ENCODE data around the gene MAN1A2.

Gene MAN1A2

DNA sequence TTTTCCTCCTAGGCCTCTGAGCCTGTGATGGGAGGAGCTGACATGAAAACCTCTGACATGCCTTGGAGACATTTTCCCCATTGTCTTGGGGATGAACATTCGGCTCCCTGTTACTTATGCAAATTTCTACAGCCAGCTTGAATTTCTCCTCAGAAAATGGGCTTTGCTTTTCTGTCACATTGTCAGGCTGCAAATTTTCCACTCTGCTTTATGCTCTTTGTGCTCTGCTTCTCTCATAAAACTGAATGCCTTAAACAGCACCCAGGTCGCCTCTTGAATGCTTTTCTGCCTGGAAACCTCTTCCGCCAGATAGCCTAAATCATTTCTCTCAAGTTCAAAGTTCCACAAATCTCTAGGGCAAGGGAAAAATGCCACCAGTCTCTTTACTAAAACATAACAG lies 191.9 kb downstream of the MAN1A2 start:
- H3K4me3 ChIP-seq: no peak overlapping the region
- TF ChIP-seq EZH2 (IDR thresholded peaks at IDR 0.05): no peak
- TF ChIP-seq FOXP2 (optimal IDR thresholded peaks at IDR 0.05; ENCODE audit: control extremely low read depth, extremely low read length, insufficient read depth): no peak
- TF ChIP-seq POLR2AphosphoS5 (IDR thresholded peaks at IDR 0.05; ENCODE audit: borderline replicate concordance, low read depth, low read length): no peak
- H3K9ac ChIP-seq (ENCODE audit: insufficient read length): no peak overlapping the region
- DNase-seq (ENCODE audit: low read depth, low spot score): no peak
- no peak overlapping the region for H3K27ac ChIP-seq
- H3K36me3 ChIP-seq (ENCODE audit: insufficient read depth, low read length): no peaks in the 10 kb centered on the region
- no peaks in the 10 kb centered on the region for H3K9me3 ChIP-seq (ENCODE audit: low read depth, low read length)

DNA sequence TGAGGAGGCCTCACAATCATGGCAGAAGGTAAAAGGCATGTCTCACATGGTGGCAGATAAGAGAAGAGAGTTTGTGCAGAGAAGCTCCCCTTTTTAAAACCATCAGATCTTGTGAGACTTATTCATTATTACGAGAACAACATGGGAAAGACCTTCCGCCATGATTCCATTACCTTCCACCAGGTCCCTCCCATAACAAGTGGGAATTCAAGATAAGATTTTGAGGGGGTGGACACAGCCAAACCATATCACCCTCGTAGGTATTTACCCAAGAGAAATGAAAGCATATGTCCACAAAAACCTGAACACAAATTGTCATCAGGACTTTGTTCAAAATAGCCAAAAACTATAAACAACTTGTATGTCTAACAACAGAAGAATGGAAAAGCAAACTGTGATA lies 192.7 kb downstream of the MAN1A2 start:
- H3K9ac ChIP-seq (ENCODE audit: insufficient read length): no peak overlapping the region
- H3K36me3 ChIP-seq (ENCODE audit: insufficient read depth, low read length): no peaks in the 10 kb centered on the region
- TF ChIP-seq EZH2 (IDR thresholded peaks at IDR 0.05): no peak
- TF ChIP-seq POLR2AphosphoS5 (IDR thresholded peaks at IDR 0.05; ENCODE audit: borderline replicate concordance, low read depth, low read length): no peak
- no peak for TF ChIP-seq FOXP2 (optimal IDR thresholded peaks at IDR 0.05; ENCODE audit: control extremely low read depth, extremely low read length, insufficient read depth)
- no peak for DNase-seq (ENCODE audit: low read depth, low spot score)
- no peak overlapping the region for H3K27ac ChIP-seq
- no peak overlapping the region for H3K4me3 ChIP-seq
- H3K9me3 ChIP-seq (ENCODE audit: low read depth, low read length): no peaks in the 10 kb centered on the region

DNA sequence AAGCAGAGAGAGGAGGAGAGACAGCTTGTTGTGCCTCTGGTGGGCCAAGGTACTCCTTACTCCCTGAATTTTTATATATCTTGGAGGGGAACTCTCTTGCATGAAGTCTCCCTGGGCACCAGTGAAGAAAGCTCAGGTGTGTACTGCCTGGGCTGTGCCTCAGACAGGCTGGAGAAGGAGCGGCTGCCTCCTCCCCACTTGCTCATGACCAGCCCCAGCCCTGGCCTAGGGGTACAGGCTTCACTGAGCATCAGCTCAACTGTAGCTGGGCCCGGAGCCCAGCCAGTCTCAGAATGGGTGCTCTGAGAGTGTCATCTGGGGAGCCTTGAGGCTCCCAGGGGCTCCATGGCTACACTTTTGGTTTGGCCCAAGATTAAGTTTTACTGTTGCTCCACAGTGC lies 193.8 kb downstream of the MAN1A2 start:
- H3K9me3 ChIP-seq (ENCODE audit: low read depth, low read length): no peaks in the 10 kb centered on the region
- no peak overlapping the region for H3K4me3 ChIP-seq
- TF ChIP-seq FOXP2 (optimal IDR thresholded peaks at IDR 0.05; ENCODE audit: control extremely low read depth, extremely low read length, insufficient read depth) (no peak), EZH2 (IDR thresholded peaks at IDR 0.05) (no peak), POLR2AphosphoS5 (IDR thresholded peaks at IDR 0.05; ENCODE audit: borderline replicate concordance, low read depth, low read length) (no peak)
- H3K9ac ChIP-seq (ENCODE audit: insufficient read length): no peak overlapping the region
- DNase-seq (ENCODE audit: low read depth, low spot score): no peak
- H3K27ac ChIP-seq: no peak overlapping the region
- H3K36me3 ChIP-seq (ENCODE audit: insufficient read depth, low read length): no peaks in the 10 kb centered on the region

DNA sequence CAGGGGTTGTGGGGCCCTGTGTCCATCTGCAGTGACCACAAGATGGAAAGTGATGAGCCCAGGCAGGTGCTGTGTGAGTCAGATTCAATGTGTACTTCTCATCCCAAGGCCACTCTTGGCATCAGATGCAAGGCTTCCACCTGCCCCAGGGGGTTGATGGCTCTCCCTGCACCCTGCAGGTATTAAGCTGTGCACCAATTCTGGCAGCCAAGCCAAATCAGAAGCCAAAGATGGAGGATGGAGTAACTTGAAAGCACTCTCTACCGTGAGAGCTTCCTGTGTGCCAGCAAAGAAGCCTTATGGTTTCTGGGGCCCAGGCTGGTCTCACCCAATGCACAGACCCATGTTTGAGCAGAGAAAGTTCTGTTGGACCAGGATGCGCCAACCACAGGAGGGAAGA lies 194.3 kb downstream of the MAN1A2 start:
- Histone ChIP-seq H3K4me3 (no peak overlapping the region), H3K9me3 (ENCODE audit: low read depth, low read length) (no peaks in the 10 kb centered on the region), H3K9ac (ENCODE audit: insufficient read length) (no peak overlapping the region), H3K36me3 (ENCODE audit: insufficient read depth, low read length) (no peaks in the 10 kb centered on the region), H3K27ac (no peak overlapping the region)
- no peak for DNase-seq (ENCODE audit: low read depth, low spot score)
- TF ChIP-seq POLR2AphosphoS5 (IDR thresholded peaks at IDR 0.05; ENCODE audit: borderline replicate concordance, low read depth, low read length): no peak
- no peak for TF ChIP-seq FOXP2 (optimal IDR thresholded peaks at IDR 0.05; ENCODE audit: control extremely low read depth, extremely low read length, insufficient read depth)
- TF ChIP-seq EZH2 (IDR thresholded peaks at IDR 0.05): no peak

DNA sequence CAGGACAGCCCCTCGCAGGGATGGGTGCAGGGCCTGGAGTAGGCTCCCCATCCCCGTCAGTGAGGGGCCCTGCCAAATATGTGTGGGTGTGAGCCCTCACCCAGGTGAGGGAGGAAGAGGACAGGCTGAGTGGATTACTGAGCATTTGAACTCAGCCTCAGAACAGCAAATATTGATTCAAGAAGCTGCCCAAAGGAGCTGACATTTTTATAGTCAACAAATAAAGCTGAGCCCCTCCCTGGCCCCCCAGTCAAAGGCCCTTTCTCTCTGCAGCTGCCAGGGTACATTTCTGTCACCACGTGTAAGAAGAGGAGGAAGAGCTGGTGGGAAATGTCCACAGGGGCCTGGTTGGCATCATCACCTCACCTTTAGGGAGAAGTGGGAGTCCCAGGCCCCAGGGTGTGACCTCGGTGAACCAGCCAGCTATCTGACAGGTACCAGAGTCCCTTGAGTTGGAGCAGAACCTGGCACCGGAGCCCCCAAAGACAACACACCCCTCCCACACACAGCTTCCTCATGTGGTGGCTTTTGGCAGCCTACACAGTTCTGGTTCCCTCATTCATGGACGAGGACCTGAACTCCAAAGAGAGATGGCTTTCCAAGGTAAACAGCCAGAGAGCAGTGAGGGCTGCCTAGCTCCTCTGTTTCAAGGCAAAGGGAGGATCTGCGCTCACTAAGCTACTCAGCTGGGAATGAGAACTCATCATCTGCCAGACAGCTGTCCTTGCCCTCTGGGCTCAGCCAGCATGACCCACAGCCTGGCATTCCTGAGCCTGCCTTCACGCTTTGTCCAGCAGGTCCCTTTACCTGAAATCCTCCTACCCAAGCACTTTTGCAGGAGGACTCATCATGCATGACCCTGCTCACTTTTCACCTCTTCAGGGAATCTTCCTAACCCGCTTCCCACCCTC lies 195.6 kb downstream of the MAN1A2 start:
- Histone ChIP-seq H3K9me3 (ENCODE audit: low read depth, low read length) (no peaks in the 10 kb centered on the region), H3K4me3 (no peak overlapping the region), H3K36me3 (ENCODE audit: insufficient read depth, low read length) (no peaks in the 10 kb centered on the region), H3K9ac (ENCODE audit: insufficient read length) (no peak overlapping the region), H3K27ac (no peak overlapping the region)
- TF ChIP-seq EZH2 (IDR thresholded peaks at IDR 0.05) (no peak), FOXP2 (optimal IDR thresholded peaks at IDR 0.05; ENCODE audit: control extremely low read depth, extremely low read length, insufficient read depth) (no peak), POLR2AphosphoS5 (IDR thresholded peaks at IDR 0.05; ENCODE audit: borderline replicate concordance, low read depth, low read length) (no peak)
- no peak for DNase-seq (ENCODE audit: low read depth, low spot score)

DNA sequence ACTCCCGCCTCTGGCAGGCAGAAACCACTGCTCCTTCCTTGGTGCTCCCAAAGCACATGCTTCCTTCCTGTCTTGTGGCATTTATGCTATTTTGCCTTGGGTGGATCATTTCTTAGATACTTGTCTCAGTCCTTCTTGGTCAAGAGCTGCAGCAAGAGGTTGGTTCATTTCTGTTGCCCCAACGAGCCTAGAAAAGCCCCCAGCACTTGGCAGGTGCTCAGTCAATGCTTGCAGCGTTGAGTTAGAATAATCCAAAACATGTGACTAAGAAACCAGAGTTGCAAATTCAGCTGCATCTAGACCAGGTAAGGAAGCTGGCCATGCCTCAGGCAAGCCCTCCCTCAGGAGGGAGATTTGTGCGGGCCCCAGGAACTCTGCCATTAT lies 196.2 kb downstream of the MAN1A2 start:
- DNase-seq (ENCODE audit: low read depth, low spot score): no peak
- no peak for TF ChIP-seq FOXP2 (optimal IDR thresholded peaks at IDR 0.05; ENCODE audit: control extremely low read depth, extremely low read length, insufficient read depth)
- TF ChIP-seq EZH2 (IDR thresholded peaks at IDR 0.05): no peak
- TF ChIP-seq POLR2AphosphoS5 (IDR thresholded peaks at IDR 0.05; ENCODE audit: borderline replicate concordance, low read depth, low read length): no peak
- Histone ChIP-seq H3K4me3 (no peak overlapping the region), H3K27ac (no peak overlapping the region), H3K9ac (ENCODE audit: insufficient read length) (no peak overlapping the region), H3K9me3 (ENCODE audit: low read depth, low read length) (no peaks in the 10 kb centered on the region), H3K36me3 (ENCODE audit: insufficient read depth, low read length) (no peaks in the 10 kb centered on the region)

DNA sequence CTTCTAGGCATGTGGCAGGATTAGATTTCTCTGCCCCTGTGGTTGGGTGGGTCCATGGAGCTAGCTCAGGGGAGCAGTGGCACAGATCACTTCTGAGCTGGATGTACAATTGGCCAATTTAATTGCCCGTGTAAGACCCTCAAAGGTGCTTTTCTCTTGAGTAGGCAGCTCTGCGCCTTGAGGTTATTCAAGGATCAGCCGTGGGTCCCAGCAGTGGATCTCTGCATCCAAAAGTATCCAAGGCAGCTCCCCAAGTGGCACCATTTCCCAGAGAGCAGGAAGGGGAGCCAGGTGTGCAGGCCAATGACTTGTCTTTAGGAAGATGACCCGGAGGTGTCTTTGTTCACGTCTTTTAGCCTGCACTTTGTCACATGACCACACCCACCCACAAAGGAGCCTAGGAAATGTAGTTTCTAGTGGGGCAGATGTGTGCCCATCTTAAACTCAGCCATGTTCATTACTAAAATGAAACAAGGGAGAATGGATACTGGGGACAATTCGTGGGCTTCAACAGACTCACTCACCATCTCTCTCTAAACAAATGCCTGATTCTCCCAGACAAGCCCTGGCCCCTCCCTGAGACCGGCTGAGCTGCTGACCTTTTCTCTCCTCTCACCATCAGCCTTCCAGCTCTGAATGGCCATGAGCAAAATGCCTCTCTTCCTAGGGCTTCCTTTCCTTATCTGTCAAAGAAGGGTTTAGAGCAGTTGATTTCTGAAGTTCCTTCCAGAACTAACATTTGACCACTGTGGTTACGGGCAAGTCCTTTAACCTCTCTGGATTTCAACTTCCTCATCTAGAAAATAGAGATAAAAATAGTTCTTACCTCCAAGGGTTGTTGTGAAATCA lies 197.2 kb downstream of the MAN1A2 start:
- no peaks in the 10 kb centered on the region for H3K9me3 ChIP-seq (ENCODE audit: low read depth, low read length)
- no peak overlapping the region for H3K27ac ChIP-seq
- H3K36me3 ChIP-seq (ENCODE audit: insufficient read depth, low read length): no peaks in the 10 kb centered on the region
- no peak overlapping the region for H3K9ac ChIP-seq (ENCODE audit: insufficient read length)
- DNase-seq (ENCODE audit: low read depth, low spot score): no peak
- H3K4me3 ChIP-seq: no peak overlapping the region
- TF ChIP-seq POLR2AphosphoS5 (IDR thresholded peaks at IDR 0.05; ENCODE audit: borderline replicate concordance, low read depth, low read length) (no peak), FOXP2 (optimal IDR thresholded peaks at IDR 0.05; ENCODE audit: control extremely low read depth, extremely low read length, insufficient read depth) (no peak), EZH2 (IDR thresholded peaks at IDR 0.05) (no peak)

DNA sequence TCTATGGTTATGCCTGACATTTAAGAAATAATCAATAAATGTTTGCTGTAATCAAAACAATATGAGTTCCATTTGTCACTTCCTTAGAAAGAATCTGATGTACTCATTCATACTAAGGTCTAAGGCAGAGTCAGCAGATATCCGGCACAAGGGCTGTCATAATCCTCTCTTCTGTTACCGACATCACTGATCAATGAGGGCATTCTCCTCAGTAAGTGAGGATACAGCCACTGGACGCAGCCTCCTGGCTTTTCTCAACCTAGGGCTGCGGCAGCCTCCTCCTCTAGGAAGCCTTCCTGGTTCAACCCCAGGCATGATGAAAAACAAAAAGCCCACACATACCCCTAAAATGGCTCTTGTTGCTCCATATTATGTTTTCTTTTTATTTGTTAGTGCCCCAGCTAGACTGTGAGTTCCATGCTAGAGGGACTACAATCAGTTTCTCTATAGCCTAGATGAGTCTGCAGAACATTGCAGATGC lies 197.9 kb downstream of the MAN1A2 start:
- no peak overlapping the region for H3K4me3 ChIP-seq
- no peak overlapping the region for H3K9ac ChIP-seq (ENCODE audit: insufficient read length)
- DNase-seq (ENCODE audit: low read depth, low spot score): no peak
- no peaks in the 10 kb centered on the region for H3K9me3 ChIP-seq (ENCODE audit: low read depth, low read length)
- TF ChIP-seq POLR2AphosphoS5 (IDR thresholded peaks at IDR 0.05; ENCODE audit: borderline replicate concordance, low read depth, low read length): no peak
- no peak for TF ChIP-seq FOXP2 (optimal IDR thresholded peaks at IDR 0.05; ENCODE audit: control extremely low read depth, extremely low read length, insufficient read depth)
- TF ChIP-seq EZH2 (IDR thresholded peaks at IDR 0.05): no peak
- no peak overlapping the region for H3K27ac ChIP-seq
- no peaks in the 10 kb centered on the region for H3K36me3 ChIP-seq (ENCODE audit: insufficient read depth, low read length)
